ENCODE data around the gene DLX3.

The DLX3 gene

DNA sequence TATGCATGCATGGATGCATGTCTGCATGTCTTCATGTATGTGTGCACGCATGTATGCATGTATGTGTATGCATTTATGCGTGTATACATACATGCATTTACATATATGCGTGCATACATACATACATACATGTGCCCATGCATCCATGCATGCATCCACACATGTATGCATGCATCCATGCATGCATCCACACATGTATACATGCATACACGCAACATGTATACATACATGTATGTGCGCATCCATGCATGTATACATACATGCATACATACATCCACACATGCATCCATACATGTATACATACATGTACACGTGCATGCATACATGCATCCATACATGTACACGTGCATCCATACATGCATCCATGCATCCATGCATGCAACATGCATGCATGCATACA is 29.8 kb upstream of the DLX3 start:
- no peak for DNase-seq (ENCODE audit: low read depth in 2 of 2)

DNA sequence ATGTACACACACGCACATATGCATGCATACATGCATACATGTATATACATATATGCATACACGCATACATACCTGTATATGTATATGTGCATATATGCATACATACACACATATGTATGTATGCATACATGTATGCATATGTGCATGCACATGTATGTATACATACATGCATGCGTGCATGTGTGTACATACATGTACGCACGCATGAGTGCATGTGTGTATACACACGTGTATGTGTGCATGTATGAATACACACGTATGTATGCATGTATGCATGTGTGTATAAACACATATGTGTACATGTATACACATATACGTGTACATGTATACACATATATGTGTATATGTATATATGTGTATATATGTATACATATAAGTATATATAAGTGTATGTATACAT is 28.5 kb upstream of the DLX3 start:
- no peak for DNase-seq (ENCODE audit: low read depth in 2 of 2)

DNA sequence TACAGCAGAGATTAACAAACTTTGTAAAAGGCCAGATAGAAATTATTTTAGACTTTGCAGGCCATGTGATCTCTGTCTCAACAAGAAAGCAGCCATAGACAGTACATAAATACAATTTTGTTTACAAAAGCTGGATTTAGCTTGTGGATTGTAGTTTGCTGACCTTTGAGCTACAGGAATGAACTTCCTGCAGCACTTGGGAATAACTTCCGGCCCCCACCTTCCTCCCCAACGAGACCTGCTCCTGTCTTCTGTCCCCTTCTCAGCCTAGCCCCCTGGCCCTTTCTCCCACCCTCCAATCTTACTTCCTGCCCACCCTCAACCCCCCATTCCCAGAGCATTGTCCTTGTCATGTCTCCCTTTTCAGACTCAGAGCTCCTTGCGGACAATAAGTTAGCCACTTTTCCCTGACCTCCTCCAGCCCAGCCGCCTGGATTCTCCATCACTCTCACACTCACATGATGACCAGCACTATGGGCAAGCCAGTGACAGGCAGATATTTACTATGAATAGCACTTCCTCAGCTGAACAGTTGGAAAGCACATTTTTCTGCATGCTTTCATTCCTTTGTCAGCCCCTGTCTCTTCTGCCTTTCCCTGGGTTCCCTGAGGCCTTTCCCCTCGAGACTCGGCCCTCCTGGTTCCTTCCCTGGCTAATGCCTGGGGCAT is 27.6 kb upstream of the DLX3 start:
- DNase-seq (ENCODE audit: low read depth in 2 of 2), result no peak

GRCh38 chr17:50021681-50022370 is 26.8 kb upstream of the DLX3 start:
- no peak for DNase-seq (ENCODE audit: low read depth in 2 of 2)

GRCh38 chr17:50020841-50021599 is 26.0 kb upstream of the DLX3 start:
- DNase-seq (ENCODE audit: low read depth in 2 of 2), result no peak

DNA sequence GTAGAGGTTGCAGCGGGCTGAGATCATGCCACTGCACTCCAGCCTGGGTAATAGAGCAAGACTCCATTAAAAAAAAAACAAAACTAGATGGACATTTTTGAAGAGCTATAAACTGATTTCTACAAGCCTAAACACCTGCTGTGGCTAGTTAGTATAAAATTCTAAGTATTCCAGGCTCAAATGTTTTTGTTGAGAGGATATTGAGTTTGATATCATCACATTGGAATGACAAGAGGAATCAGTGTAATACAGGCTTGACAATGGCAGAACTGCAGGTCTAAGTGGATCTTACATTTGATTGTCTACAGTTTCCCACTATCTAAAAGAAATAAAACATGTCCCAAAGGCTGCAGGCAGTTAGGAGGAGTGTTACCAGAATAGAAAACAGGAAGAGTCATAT is 23.9 kb upstream of the DLX3 start:
- DNase-seq (ENCODE audit: low read depth in 2 of 2), result no peak

DNA sequence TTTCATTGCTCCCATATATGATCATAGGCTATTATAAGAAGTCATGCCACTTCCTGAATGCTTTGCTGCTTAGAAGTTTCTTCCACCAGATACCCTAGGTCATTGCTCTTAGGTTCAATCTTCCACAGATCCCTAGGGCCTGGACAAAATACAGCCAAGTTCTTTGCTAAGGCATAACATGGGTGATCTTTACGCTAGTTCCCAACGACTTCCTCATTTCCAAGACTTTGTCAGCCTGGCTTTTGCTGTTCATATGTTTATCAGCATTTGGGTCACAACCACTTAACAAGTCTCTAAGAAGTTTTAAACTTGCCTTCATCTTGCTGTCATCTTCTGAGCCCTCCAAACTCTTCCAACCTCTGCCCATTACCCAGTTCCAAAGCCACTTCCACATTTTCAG is 20.1 kb upstream of the DLX3 start:
- DNase-seq (ENCODE audit: low read depth in 2 of 2), result no peak

- DNase-seq (ENCODE audit: low read depth in 2 of 2), result no peak
Measured at GRCh38 chr17:50014471-50015088, 19.6 kb upstream of the DLX3 start.

DNA sequence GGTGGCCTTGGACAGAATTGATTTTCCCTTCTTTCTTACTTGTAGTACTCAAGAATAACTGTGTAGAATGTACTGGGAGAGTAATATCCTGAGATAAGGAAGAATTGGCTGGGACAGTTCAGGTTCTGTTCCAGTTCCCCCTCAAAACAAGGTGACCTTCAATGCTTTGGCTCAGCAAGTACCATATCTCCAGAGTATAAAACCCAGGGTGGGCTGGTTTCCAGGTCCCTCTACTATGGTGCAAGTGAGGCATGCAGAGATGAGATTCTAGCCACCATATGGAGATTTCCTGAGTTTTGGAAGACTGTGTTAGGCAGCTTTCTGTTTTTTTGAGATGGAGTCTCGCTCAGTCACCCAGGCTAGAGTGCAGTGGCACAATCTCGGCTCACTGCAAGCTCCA is 18.1 kb upstream of the DLX3 start:
- DNase-seq (ENCODE audit: low read depth in 2 of 2), result no peak

- no peak for DNase-seq (ENCODE audit: low read depth in 2 of 2)
Measured at GRCh38 chr17:50009282-50009681, 14.3 kb upstream of the DLX3 start.

DNA sequence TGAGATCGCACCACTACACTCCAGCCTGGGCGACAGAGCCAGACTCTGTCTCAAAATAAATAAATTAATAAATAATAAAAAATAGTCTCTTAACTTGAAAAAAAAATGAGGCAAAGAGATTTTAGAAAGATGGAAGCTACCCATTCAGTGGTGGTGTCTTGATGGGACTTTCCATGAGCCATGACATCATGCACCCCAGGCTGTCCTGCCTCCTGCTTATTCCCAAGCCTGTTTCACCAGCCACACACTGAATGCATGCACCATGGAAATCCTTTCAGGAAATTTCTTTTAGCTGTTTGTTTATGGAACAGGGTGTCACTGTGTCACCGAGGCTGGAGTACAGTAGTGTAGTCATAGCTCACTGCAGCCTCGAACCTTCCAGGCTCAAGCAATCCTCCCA is 8.9 kb upstream of the DLX3 start:
- no peak for DNase-seq (ENCODE audit: low read depth in 2 of 2)

GRCh38 chr17:49998836-49999511 is 4.0 kb upstream of the DLX3 start:
- DNase-seq (ENCODE audit: low read depth in 2 of 2), result no peak

DNA sequence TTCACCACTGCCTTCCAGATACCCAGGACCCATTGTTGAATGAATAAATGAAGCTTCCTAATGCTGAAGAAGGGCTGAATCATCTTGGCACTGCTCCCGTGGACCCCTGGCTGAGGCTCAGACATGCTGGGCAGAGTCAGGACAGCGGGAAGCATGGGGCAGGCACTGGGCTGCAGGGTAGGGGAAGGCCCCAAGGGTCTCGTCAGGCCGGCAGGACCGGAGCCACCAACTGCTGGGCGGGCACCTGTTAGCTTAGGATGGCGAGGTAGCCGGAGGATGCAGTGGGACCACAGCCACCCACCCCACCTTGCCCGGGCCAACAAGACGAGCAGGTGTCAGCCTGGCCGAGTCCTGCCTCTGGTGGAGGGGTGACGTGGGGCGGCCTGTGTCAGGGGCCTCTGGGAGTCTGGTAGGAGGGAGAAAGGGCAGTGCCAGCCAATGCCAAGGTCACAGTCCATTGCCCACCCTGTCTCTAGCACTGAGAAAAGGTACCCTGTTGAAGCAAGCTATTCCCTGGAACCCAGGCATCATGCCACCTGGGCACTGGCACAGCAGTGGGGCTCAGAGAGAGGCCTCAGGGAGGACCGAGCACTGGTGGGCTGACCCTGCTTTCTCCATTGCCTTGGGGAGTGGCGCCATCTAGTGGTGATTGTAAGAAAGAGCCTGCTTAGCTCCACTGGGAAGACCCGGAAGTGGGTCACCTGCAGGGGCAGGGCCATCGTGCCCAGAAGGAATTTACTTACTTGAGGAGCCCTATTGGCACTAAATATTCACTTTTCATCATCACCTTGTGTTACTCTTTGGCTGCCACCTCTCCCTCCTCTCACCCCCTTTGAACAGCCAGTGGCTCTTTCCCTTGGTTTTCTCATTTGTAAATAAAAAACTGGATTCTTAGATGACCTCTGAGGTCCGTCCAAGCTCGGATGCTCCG is 3.0 kb upstream of the DLX3 start:
- DNase-seq (ENCODE audit: low read depth in 2 of 2), result peak; percentile 71 to 74

DNA sequence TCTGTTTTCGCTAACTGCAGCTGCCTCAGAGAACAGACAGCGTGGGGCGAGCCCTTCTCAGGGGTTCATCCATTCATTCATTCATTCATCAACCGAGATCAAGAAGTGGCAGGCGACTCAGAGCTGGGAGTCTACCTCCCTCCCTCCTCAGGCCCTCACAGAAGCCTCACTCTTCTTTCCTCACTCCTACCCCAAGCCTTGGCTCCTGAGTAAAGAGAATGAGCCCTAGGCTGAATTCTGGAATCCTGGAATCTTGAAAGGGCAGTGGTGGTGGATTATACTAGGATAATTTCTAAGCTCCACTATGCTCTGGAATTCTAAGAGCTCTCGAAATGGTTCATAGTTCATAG is 2.3 kb upstream of the DLX3 start:
- DNase-seq (ENCODE audit: low read depth in 2 of 2), result no peak

DNA sequence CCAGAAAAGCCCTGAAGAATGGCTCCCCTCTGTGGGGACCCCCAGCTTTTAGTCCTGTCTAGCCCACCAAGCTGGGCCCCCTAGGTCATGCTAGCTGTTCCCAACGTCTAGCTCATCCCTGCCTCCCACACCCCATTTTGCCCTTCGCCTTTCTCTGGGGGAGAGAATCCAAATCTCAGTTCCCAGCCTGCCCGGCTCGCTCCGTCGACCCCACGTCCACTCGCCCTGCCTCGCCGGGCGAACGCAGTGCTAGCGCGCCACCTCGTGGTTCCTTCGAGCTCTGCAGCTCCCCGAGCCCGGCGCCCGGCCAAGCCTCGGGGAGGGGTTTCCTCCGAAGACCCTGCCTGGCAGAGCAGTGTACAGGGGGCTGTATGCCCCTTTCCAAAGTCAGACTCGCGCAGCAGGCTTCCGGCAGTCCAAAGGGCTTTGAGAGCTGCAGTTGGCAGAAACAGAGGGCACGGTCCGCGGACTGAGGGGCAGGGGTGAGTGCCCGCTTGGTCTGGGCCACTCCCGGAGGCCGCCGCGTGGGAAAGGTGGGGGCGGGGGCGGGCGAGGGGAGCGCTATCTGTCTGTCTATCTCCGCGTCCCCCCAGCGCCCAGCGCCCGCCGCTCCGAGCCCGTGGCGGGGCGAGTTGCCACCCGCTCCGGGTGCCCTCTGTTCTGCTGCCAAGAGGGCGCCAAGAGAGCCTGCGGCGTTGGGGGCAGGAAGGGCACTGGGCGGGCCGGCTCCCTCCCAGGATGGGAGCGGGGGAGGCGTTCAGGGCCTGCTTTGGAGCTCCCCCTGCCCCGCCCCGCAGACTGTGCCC is 1.7 kb upstream of the DLX3 start:
- DNase-seq (ENCODE audit: low read depth in 2 of 2), result peak; percentile 49 to 52

DNA sequence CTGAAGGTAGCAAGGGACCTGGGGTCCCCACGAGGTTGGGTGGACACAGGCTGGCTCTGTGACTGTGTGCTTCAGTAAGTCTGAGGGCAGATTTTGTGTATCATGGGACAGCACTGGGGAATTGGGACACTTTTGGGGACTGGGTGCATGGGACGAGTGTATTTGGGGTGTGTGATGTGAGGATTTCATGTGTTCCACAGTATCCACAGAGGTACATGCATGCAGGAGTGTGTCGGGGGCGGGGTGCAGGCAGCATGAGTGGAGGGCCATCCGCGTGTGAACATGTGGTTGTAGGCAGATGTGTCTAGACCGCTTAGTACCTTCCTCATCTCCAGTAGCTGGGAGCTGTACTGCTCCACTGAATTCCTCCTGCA is 1.1 kb upstream of the DLX3 start:
- DNase-seq (ENCODE audit: low read depth in 2 of 2), result no peak

- DNase-seq (ENCODE audit: low read depth in 2 of 2), result no peak
Measured at GRCh38 chr17:49994085-49995054, 654 bp downstream of the DLX3 start.

GRCh38 chr17:49993423-49994060 is 1.5 kb downstream of the DLX3 start:
- DNase-seq (ENCODE audit: low read depth in 2 of 2), result no peak
